Fibroblast of villous mesenchyme (primary cell): ENCODE results near the gene CHST10. TPM values are rescaled to one million over a fixed set of nuclear protein-coding genes. Genes with fewer than 3 reads are reported as not detected.

Experiments
- small RNA-seq: library from RNA; depleted of rRNA; stranded (forward); fragments of <200 nt; gene quantifications from one replicate; pipeline ENCODE3, GENCODE V24; 2012
- total RNA-seq: library from RNA; depleted of rRNA; stranded (reverse); fragments of >200 nt; gene quantifications from 2 replicates; pipeline ENCODE4 v1.2.3, GENCODE V29; 2012

The CHST10 gene
- total RNA-seq, 1 donor: 8.6 TPM

Small RNA genes lying within 50 kb of the gene (small RNA-seq; reads per million reads assigned to genes)
- gene AC012493.2 (not detected), gene AC012493.3 (not detected)

Other genes with a start within 250 kb of the CHST10 start
- gene LONRF2, start 95.2 kb downstream of the CHST10 start, total RNA-seq: 0.32 and 1.3 TPM in 2 replicates
- gene NMS, start 52.8 kb upstream of the CHST10 start, total RNA-seq: not detected in 2 replicates
- 17.1 and 25.5 TPM in 2 replicates for gene PDCL3, start 145.3 kb upstream of the CHST10 start, total RNA-seq